Keratinocyte (primary cell): ENCODE results near the gene RELA.

ENCODE experiments used
- CTCF ChIP-seq, 3 experiments: IDR thresholded peaks in 1 of 3; conservative IDR thresholded peaks in 1 of 3; optimal IDR thresholded peaks in 1 of 3; 2 replicates in 2 of 3; 3 replicates in 1 of 3; pipeline versions ENCODE3 to v1.5.1; 2011; ENCODE audit warnings: low read length in 3 of 3, mild to moderate bottlenecking in 3 of 3, moderate library complexity in 2 of 3, control low read depth in 1 of 3, inconsistent platforms in 1 of 3; ENCODE audit not compliant: insufficient read depth in 2 of 3; ENCODE audit errors: extremely low read depth in 1 of 3
- EZH2 ChIP-seq: IDR thresholded peaks from one replicate; pipeline ENCODE4 v1.6.1; 2012; ENCODE audit warnings: inconsistent platforms, mild to moderate bottlenecking, low read length, moderate library complexity

GRCh38 chr11:65617136-65617850, 45.4 kb downstream of the RELA start:
- no peak for TF ChIP-seq CTCF (optimal IDR thresholded peaks at IDR 0.05 in 1 of 3, IDR thresholded peaks at IDR 0.05 in 1 of 3, conservative IDR thresholded peaks at IDR 0.05 in 1 of 3; ENCODE audit: extremely low read depth in 1 of 3, insufficient read depth in 2 of 3, low read length in 3 of 3)
- no peak for TF ChIP-seq EZH2
